A673 (cell line): ENCODE results near the gene KMT2D. TPM values are rescaled to one million over a fixed set of nuclear protein-coding genes. Genes with fewer than 3 reads are reported as not detected.
"Not testable (repeated sequence)": the region's sequence is repeated elsewhere in the genome, so short reads cannot be mapped to it uniquely, and the experiment has no call there.

ENCODE experiments used
- BruUV-seq: library from RNA; stranded (reverse); fragments of 400-500 nt; replicated peaks from 2 replicates; lab custom pipeline; 2021; lab: Mats Ljungman, UMichigan
- CTCF ChIA-PET: fragments of 300-600 bp; sonication (Branson Sonifier 250); formaldehyde crosslinking; loops from one replicate; lab custom pipeline; 2022; ENCODE audit warnings: antibody characterized with exemption; lab: Charles Lee
- POLR2A ChIA-PET: fragments of 300-600 bp; sonication (Branson Sonifier 250); formaldehyde crosslinking; loops from one replicate; lab custom pipeline; 2022; ENCODE audit warnings: antibody characterized with exemption; ENCODE audit not compliant: low non-redundant PET; lab: Charles Lee
- DNase-seq: peaks from one replicate; pipeline ENCODE4 v3.0.0-alpha.2; 2015; ENCODE audit warnings: low spot score
- H3K27ac ChIP-seq: fragments of 200-600 bp; sonication (generic); 2 replicates; pipeline ENCODE4 v1.5.1; 2016; ENCODE audit warnings: mixed run types, low read depth, mild to moderate bottlenecking, mixed read lengths, antibody characterized with exemption, low read length; ENCODE audit not compliant: poor library complexity, severe bottlenecking
- H3K27me3 ChIP-seq: fragments of 200-600 bp; sonication (generic); replicated peaks from 2 replicates; pipeline ENCODE4 v1.6.1; 2017; ENCODE audit warnings: mixed run types, low read depth, mild to moderate bottlenecking, mixed read lengths, antibody characterized with exemption, low read length; ENCODE audit not compliant: insufficient read depth, poor library complexity
- H3K36me3 ChIP-seq: fragments of 200-600 bp; sonication (generic); 2 replicates; pipeline ENCODE4 v1.6.1; 2016; ENCODE audit warnings: mixed run types, mild to moderate bottlenecking, mixed read lengths, antibody characterized with exemption, low read length; ENCODE audit not compliant: insufficient read depth, poor library complexity, severe bottlenecking
- H3K4me1 ChIP-seq: fragments of 200-600 bp; sonication (generic); 2 replicates; pipeline ENCODE4 v1.6.1; 2017; ENCODE audit warnings: mixed run types, mild to moderate bottlenecking, mixed read lengths, antibody characterized with exemption, low read length; ENCODE audit not compliant: insufficient read depth, poor library complexity, severe bottlenecking
- H3K4me3 ChIP-seq: fragments of 200-600 bp; sonication (generic); 2 replicates; pipeline ENCODE4 v1.5.1; 2016; ENCODE audit warnings: low read depth, mixed run types, mild to moderate bottlenecking, mixed read lengths, low read length; ENCODE audit not compliant: poor library complexity, severe bottlenecking
- H3K9me3 ChIP-seq: fragments of 200-600 bp; sonication (generic); 2 replicates; pipeline ENCODE4 v1.6.1; 2016; ENCODE audit warnings: mixed run types, low read depth, mild to moderate bottlenecking, mixed read lengths, antibody characterized with exemption, low read length; ENCODE audit not compliant: poor library complexity, severe bottlenecking
- EZH2 ChIP-seq: fragments of 200-600 bp; sonication (generic); IDR thresholded peaks from 2 replicates; pipeline ENCODE4 v1.6.1; 2017; ENCODE audit warnings: borderline replicate concordance, low read depth, mild to moderate bottlenecking, mixed read lengths, antibody characterized with exemption, low read length; ENCODE audit not compliant: poor library complexity, severe bottlenecking
- intact Hi-C: fragments of 100-400 bp; cut with micrococcal nuclease; formaldehyde crosslinking; loops from one replicate; pipeline ENCODE4 v1.10.0; 2022; ENCODE audit not compliant: unreplicated experiment
- total RNA-seq: library from RNA; stranded (reverse); gene quantifications from 2 replicates; pipeline ENCODE4 v1.2.3, GENCODE V29; 2021
- TF ChIP-seq, protein P1 (sequence below): fragments of 300-800, 200-600 bp; sonication (generic); conservative IDR thresholded peaks from 2 replicates; pipeline ENCODE4 v1.5.1; 2017; ENCODE audit warnings: low read depth, mild to moderate bottlenecking, antibody characterized with exemption, low read length, moderate library complexity, mixed read lengths

The KMT2D gene
- total RNA-seq, 1 experiment from 2014 or later, result 138 TPM

DNA sequence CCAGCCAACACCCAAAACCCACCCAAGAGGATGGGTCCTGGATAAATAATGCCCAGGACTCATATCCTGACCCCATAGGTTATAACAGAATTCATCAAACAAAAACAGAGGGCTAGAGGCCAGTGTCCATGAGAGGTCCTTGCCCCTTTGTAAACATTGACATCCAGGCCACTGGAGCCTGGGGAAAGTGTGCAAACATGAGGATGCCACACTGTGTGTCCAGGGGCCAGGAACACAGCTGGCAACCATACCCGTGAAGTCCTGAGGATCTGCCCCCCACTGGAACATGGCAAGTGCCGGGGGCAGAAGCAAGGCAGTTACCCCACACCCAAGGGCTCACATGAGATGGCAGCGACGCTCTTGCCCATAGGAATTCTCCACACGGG is 4.2 kb upstream of the KMT2D start:
- DNase-seq, result no peak
- no peaks in the 10 kb centered on the region for H3K4me1 ChIP-seq
- intact Hi-C loops, result loop anchor here (1.0 to 5.0 kb wide), 3 partner anchors 34 to 173 kb away; no protein-coding TSS in a partner anchor
- ChIA-PET CTCF (interaction anchor here (0.5 to 2.3 kb wide), 8 partner anchors 19 to 219 kb away, joined by 3 to 17 read pairs (median 4); no protein-coding TSS in a partner anchor), POLR2A (no interaction called here)
- no peaks in the 10 kb centered on the region for H3K9me3 ChIP-seq
- H3K36me3 ChIP-seq, result no peaks in the 10 kb centered on the region
- no peak overlapping the region for H3K4me3 ChIP-seq
- no peak overlapping the region for H3K27ac ChIP-seq
- BruUV-seq, result no TSS peak
- TF ChIP-seq, protein P1, sequence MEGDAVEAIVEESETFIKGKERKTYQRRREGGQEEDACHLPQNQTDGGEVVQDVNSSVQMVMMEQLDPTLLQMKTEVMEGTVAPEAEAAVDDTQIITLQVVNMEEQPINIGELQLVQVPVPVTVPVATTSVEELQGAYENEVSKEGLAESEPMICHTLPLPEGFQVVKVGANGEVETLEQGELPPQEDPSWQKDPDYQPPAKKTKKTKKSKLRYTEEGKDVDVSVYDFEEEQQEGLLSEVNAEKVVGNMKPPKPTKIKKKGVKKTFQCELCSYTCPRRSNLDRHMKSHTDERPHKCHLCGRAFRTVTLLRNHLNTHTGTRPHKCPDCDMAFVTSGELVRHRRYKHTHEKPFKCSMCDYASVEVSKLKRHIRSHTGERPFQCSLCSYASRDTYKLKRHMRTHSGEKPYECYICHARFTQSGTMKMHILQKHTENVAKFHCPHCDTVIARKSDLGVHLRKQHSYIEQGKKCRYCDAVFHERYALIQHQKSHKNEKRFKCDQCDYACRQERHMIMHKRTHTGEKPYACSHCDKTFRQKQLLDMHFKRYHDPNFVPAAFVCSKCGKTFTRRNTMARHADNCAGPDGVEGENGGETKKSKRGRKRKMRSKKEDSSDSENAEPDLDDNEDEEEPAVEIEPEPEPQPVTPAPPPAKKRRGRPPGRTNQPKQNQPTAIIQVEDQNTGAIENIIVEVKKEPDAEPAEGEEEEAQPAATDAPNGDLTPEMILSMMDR, result no peak
- no peak for TF ChIP-seq EZH2
- no peaks in the 10 kb centered on the region for H3K27me3 ChIP-seq

DNA sequence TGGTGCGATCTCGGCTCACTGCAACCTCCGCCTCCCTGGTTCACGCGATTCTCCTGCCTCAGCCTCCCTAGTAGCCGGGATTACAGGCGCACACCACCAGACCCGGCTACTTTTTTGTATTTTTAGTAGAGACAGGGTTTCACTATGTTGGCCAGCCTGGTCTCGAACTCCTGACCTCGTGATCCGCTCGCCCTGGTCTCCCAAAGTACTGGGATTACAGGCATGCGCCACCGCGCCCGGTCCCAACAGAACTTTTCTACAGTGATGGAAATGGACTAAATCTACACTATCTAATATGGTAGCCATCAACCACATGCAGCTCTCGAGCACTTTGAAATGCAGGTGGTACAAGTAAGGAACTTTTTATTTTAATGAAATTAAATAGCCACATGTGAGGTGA is 1.3 kb upstream of the KMT2D start:
- CTCF ChIA-PET, result interaction anchor here (0.6 kb wide), 1 partner anchor 271 kb away, joined by 4 read pairs; no protein-coding TSS in a partner anchor
- DNase-seq, H3K27me3 ChIP-seq, BruUV-seq, H3K9me3 ChIP-seq, POLR2A ChIA-PET, H3K27ac ChIP-seq, H3K36me3 ChIP-seq, H3K4me3 ChIP-seq: not testable (repeated sequence)
- intact Hi-C loops, result loop anchor here (5.0 kb wide), 1 partner anchor 175 kb away; no protein-coding TSS in a partner anchor
- H3K4me1 ChIP-seq, result peaks cover 10% of the 10 kb centered on the region

DNA sequence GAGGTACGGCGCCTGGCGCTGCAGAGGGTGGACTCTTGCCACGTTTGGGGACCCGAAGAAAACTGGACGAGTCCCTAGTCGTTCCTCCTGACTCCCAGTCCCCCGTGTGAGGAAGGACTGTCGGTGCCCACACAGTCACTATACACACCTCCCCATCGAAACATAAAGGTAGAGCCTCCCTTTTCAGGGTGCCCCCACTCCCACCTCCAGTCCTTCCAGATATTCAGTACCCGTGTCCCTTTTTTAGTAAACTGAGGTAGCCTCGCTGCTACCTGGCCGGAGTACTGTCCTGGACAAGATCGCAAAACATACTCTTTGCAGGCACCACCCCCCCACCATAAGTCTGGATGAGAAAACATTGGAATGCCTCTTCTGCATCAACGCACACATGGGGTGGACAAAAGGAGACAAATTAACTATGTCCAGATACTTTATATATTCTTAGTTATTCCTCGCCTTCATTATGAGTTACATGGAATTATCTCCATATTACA is 610 bp upstream of the KMT2D start:
- TSS peak; percentile 69 for BruUV-seq
- CTCF ChIA-PET, result no interaction called here
- no peaks in the 10 kb centered on the region for H3K27me3 ChIP-seq
- H3K4me3 ChIP-seq, result peak overlapping the region; percentile 98
- peak overlapping the region; percentile 100 for H3K27ac ChIP-seq
- POLR2A ChIA-PET, result interaction anchor here (0.6 kb wide), 1 partner anchor 1319 kb away, joined by 3 read pairs; no protein-coding TSS in a partner anchor
- no peak for TF ChIP-seq EZH2
- TF ChIP-seq, protein P1, result no peak
- H3K9me3 ChIP-seq, result no peaks in the 10 kb centered on the region
- H3K36me3 ChIP-seq, result no peaks in the 10 kb centered on the region
- no peak for DNase-seq
- H3K4me1 ChIP-seq, result peaks cover 17% of the 10 kb centered on the region
- intact Hi-C loops, result loop anchor here (5.0 kb wide), 1 partner anchor 176 kb away; no protein-coding TSS in a partner anchor
